Trophoblast cell (in vitro differentiated cells and primary cell): ENCODE data around the gene FOXK2.
A peak's percentile ranks its signal among the peaks of the same experiment; 100 is the strongest.

Experiments used
- DNase-seq, 2 donors: peaks; one replicate each; pipeline ENCODE4 v3.0.0-alpha.2; 2016
- H2AFZ ChIP-seq: 2 replicates; pipeline ENCODE4 v1.6.1; 2013; ENCODE audit warnings: low read length, moderate library complexity, mild to moderate bottlenecking; ENCODE audit not compliant: insufficient read depth, poor library complexity
- H2AK5ac ChIP-seq: 2 replicates; pipeline ENCODE4 v1.6.1; 2013; ENCODE audit warnings: mild to moderate bottlenecking, low read length
- H2BK120ac ChIP-seq: 2 replicates; pipeline ENCODE4 v1.6.1; 2013; ENCODE audit warnings: low read length, mild to moderate bottlenecking, moderate library complexity; ENCODE audit not compliant: insufficient read depth, poor library complexity
- H2BK12ac ChIP-seq: 2 replicates; pipeline ENCODE4 v1.6.1; 2013; ENCODE audit warnings: mild to moderate bottlenecking, low read length, moderate library complexity
- H2BK5ac ChIP-seq: 2 replicates; pipeline ENCODE4 v1.6.1; 2013; ENCODE audit warnings: low read length, low read depth, moderate library complexity, mild to moderate bottlenecking; ENCODE audit not compliant: poor library complexity
- H3K14ac ChIP-seq: 2 replicates; pipeline ENCODE4 v1.6.1; 2013; ENCODE audit warnings: mild to moderate bottlenecking, low read length
- H3K18ac ChIP-seq: 2 replicates; pipeline ENCODE4 v1.6.1; 2013; ENCODE audit warnings: mild to moderate bottlenecking, low read length
- H3K23ac ChIP-seq: 2 replicates; pipeline ENCODE4 v1.6.1; 2013; ENCODE audit warnings: low read length
- H3K27ac ChIP-seq: 2 replicates; pipeline ENCODE4 v1.5.1; 2013; ENCODE audit warnings: low read depth, mild to moderate bottlenecking, inconsistent platforms, low read length, moderate library complexity
- H3K27me3 ChIP-seq: 2 replicates; pipeline ENCODE4 v1.6.1; 2013; ENCODE audit warnings: inconsistent platforms, mild to moderate bottlenecking, low read length, moderate library complexity; ENCODE audit not compliant: insufficient read depth
- H3K36me3 ChIP-seq, 2 experiments: 1 replicate in 1 of 2; 2 replicates in 1 of 2; pipeline ENCODE4 v1.6.1; 2013; ENCODE audit warnings: low read length in 2 of 2, mild to moderate bottlenecking in 2 of 2, moderate library complexity in 1 of 2; ENCODE audit not compliant: insufficient read depth in 2 of 2, control insufficient read depth in 1 of 2
- H3K4ac ChIP-seq: 2 replicates; pipeline ENCODE4 v1.6.1; 2013; ENCODE audit warnings: low read depth, mild to moderate bottlenecking, low read length, moderate library complexity
- H3K4me1 ChIP-seq, 2 experiments: 1 replicate in 1 of 2; 2 replicates in 1 of 2; pipeline ENCODE4 v1.6.1; 2013; ENCODE audit warnings: low read length in 2 of 2, mild to moderate bottlenecking in 2 of 2, moderate library complexity in 1 of 2; ENCODE audit not compliant: insufficient read depth in 2 of 2, control insufficient read depth in 1 of 2
- H3K4me2 ChIP-seq: 2 replicates; pipeline ENCODE4 v1.6.1; 2013; ENCODE audit warnings: inconsistent platforms, mild to moderate bottlenecking, low read length, moderate library complexity
- H3K4me3 ChIP-seq: 2 replicates; pipeline ENCODE4 v1.5.1; 2013; ENCODE audit warnings: mild to moderate bottlenecking, low read depth, low read length, inconsistent platforms
- H3K79me1 ChIP-seq: one replicate; pipeline ENCODE4 v1.6.1; 2013; ENCODE audit warnings: low read length
- H3K79me2 ChIP-seq: 2 replicates; pipeline ENCODE4 v1.6.1; 2013; ENCODE audit warnings: low read length, mild to moderate bottlenecking; ENCODE audit not compliant: control insufficient read depth, insufficient read depth, poor library complexity
- H3K9ac ChIP-seq: 2 replicates; pipeline ENCODE4 v1.6.1; 2013; ENCODE audit warnings: mild to moderate bottlenecking, low read length
- H3K9me3 ChIP-seq: 2 replicates; pipeline ENCODE4 v1.6.1; 2013; ENCODE audit warnings: low read depth, mild to moderate bottlenecking, control low read depth, inconsistent platforms, low read length; ENCODE audit not compliant: insufficient read depth
- H4K12ac ChIP-seq: 2 replicates; pipeline ENCODE4 v1.6.1; 2013; ENCODE audit warnings: low read depth, mild to moderate bottlenecking, low read length, moderate library complexity
- H4K8ac ChIP-seq: 2 replicates; pipeline ENCODE4 v1.6.1; 2013; ENCODE audit warnings: low read depth, mild to moderate bottlenecking, low read length, moderate library complexity
- H4K91ac ChIP-seq: one replicate; pipeline ENCODE4 v1.6.1; 2013; ENCODE audit warnings: low read depth, mild to moderate bottlenecking, low read length, moderate library complexity
- WGBS: extraction: QIAGEN DNeasy Blood & Tissue Kit; methylation state at CpG from one replicate; pipeline ENCODE4 v1.1.7; 2013; ENCODE audit warnings: missing lambda C conversion rate; ENCODE audit not compliant: insufficient read length, insufficient coverage; ENCODE audit errors: extremely low coverage; 5-methylcytosine and 5-hydroxymethylcytosine counted together

FOXK2 gene

GRCh38 chr17:82608816-82609215, 89.3 kb downstream of the FOXK2 start:
- WGBS, result no CpG with 5 or more reads among the region's 5 CpGs
- no peaks in the 10 kb centered on the region for H3K9me3 ChIP-seq

GRCh38 chr17:82609655-82610054, 90.1 kb downstream of the FOXK2 start:
- Histone ChIP-seq H4K8ac (no peak overlapping the region), H3K4me3 (no peak overlapping the region), H3K4ac (no peak overlapping the region), H3K4me1 (peaks cover 4 to 8% of the 10 kb centered on the region in 2 experiments), H2BK12ac (no peak overlapping the region), H2AFZ (no peak overlapping the region), H3K4me2 (no peak overlapping the region), H3K27me3 (no peaks in the 10 kb centered on the region), H2AK5ac (no peak overlapping the region), H3K79me2 (no peaks in the 10 kb centered on the region), H3K18ac (no peak overlapping the region), H3K9me3 (no peaks in the 10 kb centered on the region), H3K9ac (no peak overlapping the region), H4K91ac (no peak overlapping the region), H3K27ac (no peak overlapping the region), H3K79me1 (no peaks in the 10 kb centered on the region), H3K14ac (no peak overlapping the region), H2BK5ac (no peak overlapping the region), H4K12ac (no peak overlapping the region), H3K36me3 (peaks cover 25 to 26% of the 10 kb centered on the region in 2 experiments), H3K23ac (no peak overlapping the region), H2BK120ac (no peak overlapping the region)
- WGBS, result no CpG with 5 or more reads among the region's 4 CpGs
- DNase-seq, result no peak

More at GRCh38 chr17:82608816-82609215, 89.3 kb downstream of the FOXK2 start:
- Histone ChIP-seq H3K18ac (no peak overlapping the region), H3K14ac (no peak overlapping the region), H3K4me2 (no peak overlapping the region), H4K91ac (no peak overlapping the region), H3K79me2 (no peaks in the 10 kb centered on the region), H4K12ac (no peak overlapping the region), H3K36me3 (peaks cover 31 to 32% of the 10 kb centered on the region in 2 experiments), H3K4me3 (no peak overlapping the region), H4K8ac (no peak overlapping the region), H3K23ac (no peak overlapping the region), H2AFZ (no peak overlapping the region), H3K27ac (no peak overlapping the region), H3K4me1 (peaks cover 4% of the 10 kb centered on the region in 2 experiments), H3K9ac (no peak overlapping the region), H3K4ac (no peak overlapping the region), H2BK12ac (no peak overlapping the region), H2AK5ac (no peak overlapping the region), H3K27me3 (no peaks in the 10 kb centered on the region), H2BK5ac (no peak overlapping the region), H2BK120ac (no peak overlapping the region), H3K79me1 (no peaks in the 10 kb centered on the region)
- DNase-seq, result no peak

GRCh38 chr17:82611140-82612058, 91.9 kb downstream of the FOXK2 start:
- Histone ChIP-seq H3K4me2 (no peak overlapping the region), H3K18ac (no peak overlapping the region), H2BK12ac (no peak overlapping the region), H2AK5ac (no peak overlapping the region), H4K91ac (no peak overlapping the region), H2BK120ac (no peak overlapping the region), H3K4me1 (peaks cover 4 to 8% of the 10 kb centered on the region in 2 experiments), H3K36me3 (peaks cover 32 to 35% of the 10 kb centered on the region in 2 experiments), H2BK5ac (no peak overlapping the region), H3K4me3 (no peak overlapping the region), H3K79me1 (no peaks in the 10 kb centered on the region), H3K14ac (no peak overlapping the region), H3K23ac (no peak overlapping the region), H3K9ac (no peak overlapping the region), H3K79me2 (no peaks in the 10 kb centered on the region), H4K8ac (no peak overlapping the region), H3K27me3 (no peaks in the 10 kb centered on the region), H3K4ac (no peak overlapping the region), H3K27ac (no peak overlapping the region), H3K9me3 (no peaks in the 10 kb centered on the region), H2AFZ (no peak overlapping the region), H4K12ac (no peak overlapping the region)
- peak; percentile 87 to 94 for DNase-seq
- no CpG with 5 or more reads among the region's 21 CpGs for WGBS

- no CpG with 5 or more reads among the region's 37 CpGs for WGBS
- Histone ChIP-seq H3K27ac (no peak overlapping the region), H3K4me1 (peaks cover 4 to 8% of the 10 kb centered on the region in 2 experiments), H3K18ac (no peak overlapping the region), H4K8ac (no peak overlapping the region), H3K23ac (no peak overlapping the region), H3K9ac (peak overlapping the region; percentile 16), H4K91ac (no peak overlapping the region), H3K27me3 (no peaks in the 10 kb centered on the region), H2BK120ac (no peak overlapping the region), H3K4ac (no peak overlapping the region), H3K4me3 (no peak overlapping the region), H2BK5ac (no peak overlapping the region), H2BK12ac (no peak overlapping the region), H2AK5ac (no peak overlapping the region), H3K36me3 (peaks cover 46% of the 10 kb centered on the region in 2 experiments), H3K9me3 (peaks cover 1% of the 10 kb centered on the region), H4K12ac (peak overlapping the region; percentile 10), H3K79me1 (no peaks in the 10 kb centered on the region), H2AFZ (no peak overlapping the region), H3K14ac (no peak overlapping the region), H3K79me2 (no peaks in the 10 kb centered on the region), H3K4me2 (no peak overlapping the region)
- DNase-seq, result peak in 1 of 2 donors; percentile 34
Observed at GRCh38 chr17:82613283-82614094, 94.0 kb downstream of the FOXK2 start.
